HEK293T (cell line): ENCODE measurements around the gene BEX4.

ENCODE experiments used
- CTCF ChIA-PET: fragments of 350-600 bp; formaldehyde crosslinking; extraction: SDS; loops from one replicate; lab custom pipeline; 2021; ENCODE audit warnings: antibody characterized with exemption, inconsistent platforms; lab: Yijun Ruan, JAX
- POLR2A ChIA-PET: fragments of 350-600 bp; formaldehyde crosslinking; extraction: SDS; loops from one replicate; lab custom pipeline; 2020; ENCODE audit warnings: antibody characterized with exemption, inconsistent platforms; lab: Yijun Ruan, JAX
- DNase-seq: peaks from one replicate; pipeline ENCODE4 v3.0.0; 2012; ENCODE audit warnings: mixed read lengths; ENCODE audit errors: extremely low spot score
- ARNT ChIP-seq: fragments of 450-650 bp; IDR thresholded peaks from 2 replicates; pipeline ENCODE4 v1.6.1; 2017; ENCODE audit warnings: mild to moderate bottlenecking
- BHLHE40 ChIP-seq: fragments of 450-650 bp; IDR thresholded peaks from 2 replicates; pipeline ENCODE4 v1.6.1; 2016; ENCODE audit warnings: mild to moderate bottlenecking, moderate library complexity, borderline replicate concordance
- CTBP1 ChIP-seq: fragments of 450-650 bp; IDR thresholded peaks from 2 replicates; pipeline ENCODE4 v1.6.1; 2016; ENCODE audit warnings: borderline replicate concordance
- ELF4 ChIP-seq: fragments of 450-650 bp; IDR thresholded peaks from 2 replicates; pipeline ENCODE4 v1.6.1; 2017; ENCODE audit warnings: antibody characterized with exemption
- FOXA1 ChIP-seq: fragments of 450-650 bp; IDR thresholded peaks from 2 replicates; pipeline ENCODE4 v1.6.1; 2016; ENCODE audit warnings: mild to moderate bottlenecking
- FOXK2 ChIP-seq: fragments of 450-650 bp; IDR thresholded peaks from 2 replicates; pipeline ENCODE4 v1.6.1; 2016; ENCODE audit warnings: mild to moderate bottlenecking
- FOXM1 ChIP-seq: fragments of 450-650 bp; IDR thresholded peaks from 2 replicates; pipeline ENCODE4 v1.6.1; 2017; ENCODE audit warnings: mild to moderate bottlenecking, borderline replicate concordance
- HDGF ChIP-seq: fragments of 450-650 bp; IDR thresholded peaks from 2 replicates; pipeline ENCODE4 v1.6.1; 2017; ENCODE audit warnings: antibody characterized with exemption, borderline replicate concordance
- L3MBTL2 ChIP-seq: fragments of 450-650 bp; conservative IDR thresholded peaks from 2 replicates; pipeline ENCODE4 v1.6.1; 2016; ENCODE audit warnings: mild to moderate bottlenecking
- LEF1 ChIP-seq: fragments of 450-650 bp; IDR thresholded peaks from 2 replicates; pipeline ENCODE4 v1.6.1; 2017; ENCODE audit warnings: mild to moderate bottlenecking, borderline replicate concordance
- NFRKB ChIP-seq: fragments of 450-650 bp; IDR thresholded peaks from 2 replicates; pipeline ENCODE4 v1.6.1; 2016; ENCODE audit warnings: mild to moderate bottlenecking, moderate library complexity
- PKNOX1 ChIP-seq: fragments of 450-650 bp; IDR thresholded peaks from 2 replicates; pipeline ENCODE4 v1.6.1; 2016
- SP1 ChIP-seq: fragments of 450-650 bp; IDR thresholded peaks from 2 replicates; pipeline ENCODE4 v1.6.1; 2017
- SUZ12 ChIP-seq: fragments of 450-650 bp; IDR thresholded peaks from 2 replicates; pipeline ENCODE4 v1.6.1; 2016; ENCODE audit warnings: mild to moderate bottlenecking
- TARDBP ChIP-seq: fragments of 450-650 bp; IDR thresholded peaks from 2 replicates; pipeline ENCODE4 v1.6.1; 2016
- ZNF384 ChIP-seq: fragments of 450-650 bp; IDR thresholded peaks from 2 replicates; pipeline ENCODE4 v1.6.1; 2016

Gene BEX4

GRCh38 chrX:103253608-103254007 is 38.7 kb downstream of the BEX4 start:
- TF ChIP-seq ELF4 (no peak), PKNOX1 (no peak), FOXA1 (no peak), L3MBTL2 (no peak), BHLHE40 (no peak), TARDBP (no peak), NFRKB (no peak), HDGF (no peak), FOXK2 (no peak), SP1 (no peak), FOXM1 (no peak), ZNF384 (no peak), ARNT (no peak), SUZ12 (no peak), LEF1 (no peak), CTBP1 (no peak)
- ChIA-PET POLR2A (interaction anchor here (0.6 to 3.0 kb wide), 7 partner anchors 17 to 211 kb away, joined by 3 to 18 read pairs (median 4); no protein-coding TSS in a partner anchor), CTCF (interaction anchor here (0.9 kb wide), 1 partner anchor 210 kb away, joined by 6 read pairs; no protein-coding TSS in a partner anchor)
- DNase-seq: no peak

- DNase-seq: peak; percentile 43
- no peak for TF ChIP-seq HDGF
- no peak for TF ChIP-seq ELF4
- peak; percentile 75 for TF ChIP-seq PKNOX1
- POLR2A ChIA-PET: interaction anchor here (0.6 to 3.0 kb wide), 21 partner anchors 10 to 233 kb away, joined by 3 to 18 read pairs (median 5); partner anchors contain the start of genes BEX3, BEX4 and TCEAL9
- CTCF ChIA-PET: interaction anchor here (0.9 kb wide), 2 partner anchors 210 to 303 kb away, joined by 3 to 6 read pairs; no protein-coding TSS in a partner anchor
Observed at GRCh38 chrX:103254171-103254824, 39.4 kb downstream of the BEX4 start.

GRCh38 chrX:103254921-103255493 is 40.1 kb downstream of the BEX4 start, which contains the start of gene TCEAL8:
TSS of gene TCEAL8 (minus strand) at chrX:103255155. CDS start at chrX:103253979, 1,176 bp downstream.
- peak; percentile 88 for DNase-seq
- ChIA-PET CTCF (interaction anchor here (0.6 to 0.9 kb wide), 2 partner anchors 209 to 304 kb away, joined by 3 read pairs; no protein-coding TSS in a partner anchor), POLR2A (interaction anchor here (0.5 to 3.0 kb wide), 34 partner anchors 10 to 402 kb away, joined by 3 to 18 read pairs (median 4); partner anchors contain the start of genes BEX3, BEX4, TCEAL7 and TCEAL9)
- no peak for TF ChIP-seq LEF1
- peak; percentile 95 for TF ChIP-seq PKNOX1
- no peak for TF ChIP-seq HDGF

GRCh38 chrX:103256651-103257050 is 41.7 kb downstream of the BEX4 start:
- DNase-seq: no peak
- ChIA-PET POLR2A (no interaction called here), CTCF (interaction anchor here (0.7 kb wide), 1 partner anchor 45 kb away, joined by 3 read pairs; no protein-coding TSS in a partner anchor)
- no peak for TF ChIP-seq ARNT
- no peak for TF ChIP-seq ZNF384
- TF ChIP-seq PKNOX1: no peak
- no peak for TF ChIP-seq L3MBTL2
- no peak for TF ChIP-seq TARDBP
- TF ChIP-seq FOXM1: no peak
- TF ChIP-seq SP1: no peak
- TF ChIP-seq FOXK2: no peak
- TF ChIP-seq SUZ12: no peak
- TF ChIP-seq ELF4: no peak

- POLR2A ChIA-PET: interaction anchor here (1.5 kb wide), 1 partner anchor 98 kb away, joined by 3 read pairs; the partner anchor contains the start of gene TCEAL9
- TF ChIP-seq FOXM1: no peak
- no peak for TF ChIP-seq ZNF384
- TF ChIP-seq TARDBP: no peak
- TF ChIP-seq FOXA1: no peak
- CTCF ChIA-PET: interaction anchor here (1.4 kb wide), 1 partner anchor 9 kb away, joined by 3 read pairs; no protein-coding TSS in a partner anchor
- no peak for DNase-seq
Observed at GRCh38 chrX:103258275-103258674, 43.4 kb downstream of the BEX4 start.
